Osteocyte (in vitro differentiated cells): ENCODE results near the gene MRPS6. TPM values are rescaled to one million over a fixed set of nuclear protein-coding genes. Genes with fewer than 3 reads are reported as not detected.

ENCODE experiments used
- DNase-seq: peaks from one replicate; pipeline ENCODE4 v3.0.0; 2021; ENCODE audit warnings: mixed read lengths; ENCODE audit not compliant: unreplicated experiment; ENCODE audit errors: extremely low spot score
- H3K27ac Mint-ChIP-seq: one replicate; pipeline ENCODE4 v1.8.0; 2021; ENCODE audit warnings: mild to moderate bottlenecking, mixed read lengths; ENCODE audit not compliant: unreplicated experiment
- H3K27me3 Mint-ChIP-seq: one replicate; pipeline ENCODE4 v1.8.0; 2021; ENCODE audit warnings: mixed read lengths; ENCODE audit not compliant: unreplicated experiment
- H3K36me3 Mint-ChIP-seq: one replicate; pipeline ENCODE4 v1.8.0; 2021; ENCODE audit warnings: mixed read lengths; ENCODE audit not compliant: unreplicated experiment
- H3K4me1 Mint-ChIP-seq: one replicate; pipeline ENCODE4 v1.8.0; 2021; ENCODE audit warnings: mixed read lengths; ENCODE audit not compliant: unreplicated experiment
- H3K4me3 Mint-ChIP-seq: one replicate; pipeline ENCODE4 v1.8.0; 2021; ENCODE audit warnings: mild to moderate bottlenecking, moderate library complexity, mixed read lengths; ENCODE audit not compliant: unreplicated experiment
- H3K9me3 Mint-ChIP-seq: one replicate; pipeline ENCODE4 v1.8.0; 2021; ENCODE audit warnings: mixed read lengths; ENCODE audit not compliant: unreplicated experiment
- total RNA-seq: library from RNA; stranded (reverse); gene quantifications from 2 replicates; pipeline ENCODE4 v1.2.1, GENCODE V29; 2021
- TF ChIP-seq, protein P1 (sequence below): fragments of 200-600 bp; sonication (generic); IDR thresholded peaks from 2 replicates; pipeline ENCODE4 v1.5.0; 2021; ENCODE audit warnings: antibody characterized with exemption, mild to moderate bottlenecking, moderate library complexity

Gene MRPS6
- total RNA-seq, 1 donor from 2014 or later: 124 TPM

DNA sequence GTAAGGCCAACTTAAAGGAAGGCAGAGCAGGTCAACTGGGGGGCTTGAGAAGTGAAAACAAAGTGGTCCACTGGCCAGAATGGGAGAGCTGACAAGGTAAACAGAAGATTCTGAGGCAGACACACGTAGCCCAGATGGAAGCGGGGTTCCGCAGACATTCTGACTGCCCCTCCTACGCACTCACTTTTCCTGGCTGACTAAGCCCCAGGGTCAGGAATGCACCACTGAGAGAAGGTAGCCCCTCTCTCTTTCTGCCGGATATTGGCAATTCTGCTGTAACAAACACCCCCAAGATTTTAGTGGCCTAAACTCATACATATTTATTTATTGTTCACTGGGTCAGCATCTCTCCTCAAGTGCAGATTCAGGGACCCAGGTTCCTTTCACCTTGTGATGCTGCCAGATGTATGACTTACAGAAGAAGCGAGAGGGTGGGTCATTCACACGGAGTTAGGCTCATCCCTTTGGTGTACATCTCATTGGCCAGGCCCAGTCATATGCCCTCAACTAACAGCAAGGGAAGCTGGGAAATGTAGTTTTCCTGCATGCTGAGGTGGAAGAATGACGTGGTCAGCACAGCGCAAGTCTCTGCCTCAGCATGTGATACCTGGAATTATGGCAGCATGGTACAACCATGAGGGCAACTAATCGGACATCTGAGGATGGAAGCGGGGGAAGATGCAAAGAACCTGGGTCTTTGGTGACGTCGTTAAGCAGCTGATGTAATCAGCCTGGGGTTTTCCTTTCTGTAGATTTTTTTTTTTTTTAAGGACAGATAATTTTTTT, 43.4 kb upstream of the MRPS6 start:
- TF ChIP-seq, protein P1, sequence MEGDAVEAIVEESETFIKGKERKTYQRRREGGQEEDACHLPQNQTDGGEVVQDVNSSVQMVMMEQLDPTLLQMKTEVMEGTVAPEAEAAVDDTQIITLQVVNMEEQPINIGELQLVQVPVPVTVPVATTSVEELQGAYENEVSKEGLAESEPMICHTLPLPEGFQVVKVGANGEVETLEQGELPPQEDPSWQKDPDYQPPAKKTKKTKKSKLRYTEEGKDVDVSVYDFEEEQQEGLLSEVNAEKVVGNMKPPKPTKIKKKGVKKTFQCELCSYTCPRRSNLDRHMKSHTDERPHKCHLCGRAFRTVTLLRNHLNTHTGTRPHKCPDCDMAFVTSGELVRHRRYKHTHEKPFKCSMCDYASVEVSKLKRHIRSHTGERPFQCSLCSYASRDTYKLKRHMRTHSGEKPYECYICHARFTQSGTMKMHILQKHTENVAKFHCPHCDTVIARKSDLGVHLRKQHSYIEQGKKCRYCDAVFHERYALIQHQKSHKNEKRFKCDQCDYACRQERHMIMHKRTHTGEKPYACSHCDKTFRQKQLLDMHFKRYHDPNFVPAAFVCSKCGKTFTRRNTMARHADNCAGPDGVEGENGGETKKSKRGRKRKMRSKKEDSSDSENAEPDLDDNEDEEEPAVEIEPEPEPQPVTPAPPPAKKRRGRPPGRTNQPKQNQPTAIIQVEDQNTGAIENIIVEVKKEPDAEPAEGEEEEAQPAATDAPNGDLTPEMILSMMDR: no peak
- Mint-ChIP-seq H3K36me3 (peaks cover 9% of the 10 kb centered on the region), H3K27me3 (no peaks in the 10 kb centered on the region), H3K4me3 (no peak overlapping the region), H3K27ac (no peak overlapping the region), H3K4me1 (peaks cover 26% of the 10 kb centered on the region), H3K9me3 (peaks cover 3% of the 10 kb centered on the region)
- no peak for DNase-seq

DNA sequence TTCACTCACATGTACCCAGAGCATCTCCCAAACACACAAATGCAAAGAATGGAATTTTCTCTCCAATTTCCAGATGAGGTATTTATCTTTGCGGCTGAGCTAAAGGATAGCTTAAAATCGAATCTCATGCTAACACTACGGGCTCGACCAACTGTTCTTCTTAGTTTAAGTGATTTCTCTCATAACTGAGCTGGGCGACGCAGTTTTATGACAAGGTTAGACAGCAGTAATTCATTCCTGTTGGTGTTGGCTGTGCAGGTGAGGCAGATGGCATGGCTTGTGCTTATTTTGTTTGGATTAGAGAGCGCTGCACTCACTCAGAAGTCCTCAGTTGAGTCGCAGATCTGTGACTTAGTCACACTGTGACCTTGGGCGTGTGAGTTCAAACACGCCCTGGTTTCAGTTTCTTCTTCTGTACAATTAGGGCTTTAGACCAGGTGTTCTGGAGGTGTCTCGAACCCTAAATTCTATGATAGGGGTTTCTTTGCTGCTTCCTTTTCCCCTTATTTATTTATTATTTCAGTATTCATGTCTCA, 41.5 kb upstream of the MRPS6 start:
- DNase-seq: no peak
- TF ChIP-seq, protein P1: no peak
- peaks cover 7% of the 10 kb centered on the region for H3K9me3 Mint-ChIP-seq
- peaks cover 44% of the 10 kb centered on the region for H3K4me1 Mint-ChIP-seq
- H3K4me3 Mint-ChIP-seq: no peak overlapping the region
- no peak overlapping the region for H3K27ac Mint-ChIP-seq
- peaks cover 9% of the 10 kb centered on the region for H3K36me3 Mint-ChIP-seq
- no peaks in the 10 kb centered on the region for H3K27me3 Mint-ChIP-seq

DNA sequence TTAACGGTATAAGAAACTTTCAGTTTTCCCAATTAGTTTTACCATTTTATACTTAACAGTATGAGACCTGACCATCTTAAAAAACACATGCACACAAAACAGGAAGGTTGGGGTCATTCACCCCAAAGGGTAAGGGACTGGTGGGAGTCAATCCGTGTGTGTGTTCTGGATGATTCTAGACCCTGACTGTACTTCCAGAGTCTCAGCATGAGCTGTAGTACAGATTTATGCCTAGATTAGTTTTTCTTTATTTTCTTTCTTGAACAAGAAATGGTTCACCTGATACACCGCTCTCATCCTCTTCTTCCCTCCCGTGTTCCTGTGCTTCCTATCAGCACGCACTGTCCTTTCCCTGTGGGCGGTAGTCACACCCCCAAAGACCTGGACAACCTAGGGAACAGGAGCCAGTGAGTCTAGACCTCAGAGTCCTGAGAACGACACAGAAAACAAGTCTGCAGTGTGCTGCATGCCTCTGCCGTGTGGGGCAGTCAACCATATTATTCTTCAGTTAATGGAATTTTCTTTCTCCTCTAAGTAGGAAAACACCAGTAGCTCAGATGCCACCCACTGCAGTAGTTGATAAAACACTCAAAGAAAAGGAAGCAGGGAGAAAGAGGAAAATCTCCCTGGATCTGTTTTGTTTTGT, 38.9 kb upstream of the MRPS6 start:
- H3K27me3 Mint-ChIP-seq: no peaks in the 10 kb centered on the region
- H3K27ac Mint-ChIP-seq: peak overlapping the region; percentile 91
- peaks cover 63% of the 10 kb centered on the region for H3K4me1 Mint-ChIP-seq
- TF ChIP-seq, protein P1: peak; percentile 39
- H3K36me3 Mint-ChIP-seq: peaks cover 6% of the 10 kb centered on the region
- peaks cover 7% of the 10 kb centered on the region for H3K9me3 Mint-ChIP-seq
- peak; percentile 66 for DNase-seq
- peak overlapping the region; percentile 34 for H3K4me3 Mint-ChIP-seq

DNA sequence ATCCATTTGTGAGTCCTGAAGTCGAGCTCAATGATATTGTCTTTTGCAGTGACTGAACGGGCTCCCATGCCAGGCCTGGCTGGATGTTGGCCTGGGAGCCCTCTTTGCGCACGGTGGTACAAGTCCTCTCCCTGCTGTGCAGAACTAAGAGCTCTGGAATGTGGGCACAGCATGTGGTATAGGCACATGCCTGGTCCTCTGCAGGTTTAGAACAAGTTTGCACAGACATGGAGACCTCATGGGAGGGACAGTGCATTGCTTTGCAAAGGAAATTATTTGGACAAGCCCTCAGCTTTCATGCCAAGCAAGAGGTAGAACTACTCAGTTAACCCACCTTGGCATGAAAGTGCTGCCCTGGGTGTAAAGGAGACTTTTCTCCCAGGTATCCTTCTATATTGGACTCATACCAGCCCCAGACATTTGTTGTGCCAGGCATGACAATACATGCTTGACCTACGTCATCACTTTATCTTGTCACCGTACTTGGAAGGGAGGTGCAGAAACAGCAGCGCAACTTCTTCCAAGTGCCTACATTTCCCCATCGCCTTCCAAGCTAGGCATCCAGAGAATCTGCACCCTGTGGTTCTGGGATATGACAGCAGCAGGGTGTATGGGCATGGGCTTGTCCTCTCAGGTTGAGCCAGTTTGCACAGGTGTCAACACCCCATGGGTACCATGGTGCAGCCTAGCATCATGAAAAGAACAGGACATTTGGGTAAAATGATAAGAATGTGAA, 37.6 kb upstream of the MRPS6 start:
- Mint-ChIP-seq H3K9me3 (peaks cover 4% of the 10 kb centered on the region), H3K27ac (peak overlapping the region; percentile 91), H3K4me3 (no peak overlapping the region), H3K27me3 (no peaks in the 10 kb centered on the region), H3K4me1 (peaks cover 66% of the 10 kb centered on the region), H3K36me3 (peaks cover 6% of the 10 kb centered on the region)
- peak; percentile 34 for DNase-seq
- TF ChIP-seq, protein P1: no peak
